Naive thymus-derived CD8-positive, alpha-beta T cell (primary cell): Measurements from ENCODE around the gene LYPLAL1. TPM values are rescaled to one million over a fixed set of nuclear protein-coding genes. Genes with fewer than 3 reads are reported as not detected.
"Not testable (repeated sequence)": the region's sequence is repeated elsewhere in the genome, so short reads cannot be mapped to it uniquely, and the experiment has no call there.

Experiments used
- ATAC-seq, 2 donors: fragments of 150-1000 bp; cut with Tn5 transposase in 1 of 2; sonication (Bioruptor Pico), chemical (Tn5 transposase) in 1 of 2; 1 replicate in 1 of 2; 2 replicates in 1 of 2; pipeline ENCODE4 v1.10.0; 2021; ENCODE audit warnings: mild to moderate bottlenecking in 2 of 2, moderate library complexity in 2 of 2
- POLR2A ChIA-PET: fragments of 350-600 bp; sonication (Branson Sonifier 250); formaldehyde crosslinking; loops from one replicate; lab custom pipeline; 2021; ENCODE audit warnings: antibody characterized with exemption; lab: Charles Lee
- DNase-seq, 10 donors: peaks; one replicate each; pipeline versions ENCODE4 v3.0.0 to v3.0.0-alpha.2; 2020 to 2022
- H3K27ac Mint-ChIP-seq, 10 donors: one replicate each; pipeline ENCODE4 v1.8.0; 2020 to 2022; ENCODE audit warnings: mild to moderate bottlenecking in 10 of 10, mixed read lengths in 10 of 10, moderate library complexity in 4 of 10, inconsistent platforms in 1 of 10
- H3K27me3 Mint-ChIP-seq, 5 donors: one replicate each; pipeline ENCODE4 v1.8.0; 2021 to 2022; ENCODE audit warnings: mixed read lengths in 5 of 5
- H3K36me3 Mint-ChIP-seq, 3 donors: one replicate each; pipeline ENCODE4 v1.8.0; 2020 to 2022; ENCODE audit warnings: mixed read lengths in 3 of 3, mild to moderate bottlenecking in 2 of 3, inconsistent platforms in 1 of 3
- H3K4me1 Mint-ChIP-seq, 4 donors: one replicate each; pipeline ENCODE4 v1.8.0; 2021 to 2022; ENCODE audit warnings: mixed read lengths in 4 of 4
- H3K4me3 Mint-ChIP-seq, 10 donors: one replicate each; pipeline ENCODE4 v1.8.0; 2020 to 2022; ENCODE audit warnings: mild to moderate bottlenecking in 10 of 10, mixed read lengths in 10 of 10, moderate library complexity in 6 of 10, inconsistent platforms in 1 of 10
- H3K9me3 Mint-ChIP-seq, 9 donors: one replicate each; pipeline ENCODE4 v1.8.0; 2020 to 2022; ENCODE audit warnings: mixed read lengths in 9 of 9, mild to moderate bottlenecking in 3 of 9, inconsistent platforms in 1 of 9, moderate library complexity in 1 of 9
- polyA plus RNA-seq, 3 donors: library from polyadenylated mRNA; unstranded; fragments of 300-500 nt; fragmentation: Illumina TruSeq; gene quantifications; one replicate each; pipeline ENCODE4 v1.2.3, GENCODE V29; 2021
- total RNA-seq, 8 experiments: library from RNA in 2 of 8; stranded (reverse) in 2 of 8; gene quantifications; one replicate each; pipeline ENCODE4 v1.2.3 and lab custom pipeline; 2021 to 2026

LYPLAL1 gene
- total and polyA plus RNA-seq, 5 experiments from 2014 or later = 18.8 to 36.3 (median 23.2) TPM

DNA sequence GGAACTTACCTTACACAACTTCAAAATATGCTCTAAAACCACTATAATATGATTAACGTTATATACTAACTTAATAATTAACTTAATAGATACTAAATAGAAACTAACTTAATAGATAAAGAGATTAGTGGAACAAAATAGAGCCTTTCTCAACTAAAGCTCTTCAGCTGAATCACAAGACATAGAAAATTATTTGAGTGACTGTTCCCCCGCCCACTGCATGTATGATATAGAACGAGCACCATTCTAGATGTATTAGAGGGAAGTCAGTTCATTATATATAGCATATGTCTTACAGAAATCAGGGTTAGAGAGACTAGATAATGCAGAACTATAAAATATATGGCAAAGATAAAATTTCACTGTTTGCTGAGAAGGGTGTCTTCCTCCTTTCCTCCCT is 16.3 kb downstream of the LYPLAL1 start:
- Mint-ChIP-seq H3K4me1 (peaks cover 8 to 34% (median 23%) of the 10 kb centered on the region in 4 donors), H3K4me3 (no peak overlapping the region), H3K36me3 (peaks cover 5 to 35% (median 31%) of the 10 kb centered on the region in 3 donors), H3K27ac (no peak overlapping the region), H3K27me3 (no peaks in the 10 kb centered on the region), H3K9me3 (peaks cover 0 to 4% (median 0%) of the 10 kb centered on the region in 9 donors)
- no peak for ATAC-seq
- DNase-seq = no peak
- POLR2A ChIA-PET = interaction anchor here (0.7 kb wide), 1 partner anchor 1568 kb away, joined by 3 read pairs; no protein-coding TSS in a partner anchor

DNA sequence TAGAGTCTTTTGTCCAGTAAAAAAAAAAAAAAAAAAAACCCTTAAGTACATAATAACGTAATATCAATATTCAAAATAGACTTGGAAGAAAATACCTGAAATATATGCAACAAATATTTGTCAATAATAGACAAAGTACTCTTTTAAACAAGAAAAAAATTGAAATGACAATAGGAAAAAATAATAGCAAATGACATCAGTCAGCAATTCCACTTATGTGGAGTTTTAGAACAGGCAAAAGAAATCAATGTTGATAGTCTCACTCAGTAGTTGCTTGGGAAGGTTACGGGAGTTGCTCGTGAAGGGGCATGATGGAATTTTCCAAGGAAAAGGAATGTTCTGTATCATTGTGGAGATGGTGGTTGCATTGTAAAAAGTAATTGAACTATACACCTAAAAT is 16.9 kb downstream of the LYPLAL1 start:
- POLR2A ChIA-PET = interaction anchor here (0.7 kb wide), 1 partner anchor 1568 kb away, joined by 3 read pairs; no protein-coding TSS in a partner anchor
- ATAC-seq (no peak), DNase-seq (no peak)
- H3K9me3 Mint-ChIP-seq = peaks cover 0 to 3% (median 0%) of the 10 kb centered on the region in 9 donors
- H3K27me3 Mint-ChIP-seq = no peaks in the 10 kb centered on the region
- peaks cover 6 to 30% (median 20%) of the 10 kb centered on the region in 4 donors for H3K4me1 Mint-ChIP-seq
- peaks cover 9 to 36% (median 33%) of the 10 kb centered on the region in 3 donors for H3K36me3 Mint-ChIP-seq
- no peak overlapping the region for H3K4me3 Mint-ChIP-seq
- H3K27ac Mint-ChIP-seq = no peak overlapping the region

DNA sequence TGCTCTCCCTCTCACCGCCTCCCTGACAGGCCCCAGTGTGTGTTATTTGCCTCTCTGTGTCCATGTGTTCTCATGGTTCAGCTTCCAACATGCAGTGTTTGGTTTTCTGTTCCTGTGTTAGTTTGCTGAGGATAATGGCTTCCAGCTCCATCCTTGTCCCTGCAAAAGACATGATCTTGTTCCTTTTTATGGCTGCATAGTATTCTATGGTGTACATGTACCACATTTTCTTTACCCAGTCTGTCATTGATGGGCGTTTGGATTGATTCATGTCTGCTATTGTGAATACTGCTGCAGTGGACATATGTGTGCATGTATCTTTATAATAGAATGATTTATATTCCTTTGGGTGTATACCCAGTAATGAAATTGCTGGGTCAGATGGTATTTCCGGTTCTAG is 22.2 kb downstream of the LYPLAL1 start:
- DNase-seq, H3K27me3 Mint-ChIP-seq, ATAC-seq, POLR2A ChIA-PET, H3K4me1 Mint-ChIP-seq, H3K4me3 Mint-ChIP-seq, H3K9me3 Mint-ChIP-seq: not testable (repeated sequence)
- H3K36me3 Mint-ChIP-seq = peaks cover 14 to 54% (median 51%) of the 10 kb centered on the region in 3 donors
- H3K27ac Mint-ChIP-seq = peak overlapping the region in 2 of 10 donors; percentile 22 to 67

DNA sequence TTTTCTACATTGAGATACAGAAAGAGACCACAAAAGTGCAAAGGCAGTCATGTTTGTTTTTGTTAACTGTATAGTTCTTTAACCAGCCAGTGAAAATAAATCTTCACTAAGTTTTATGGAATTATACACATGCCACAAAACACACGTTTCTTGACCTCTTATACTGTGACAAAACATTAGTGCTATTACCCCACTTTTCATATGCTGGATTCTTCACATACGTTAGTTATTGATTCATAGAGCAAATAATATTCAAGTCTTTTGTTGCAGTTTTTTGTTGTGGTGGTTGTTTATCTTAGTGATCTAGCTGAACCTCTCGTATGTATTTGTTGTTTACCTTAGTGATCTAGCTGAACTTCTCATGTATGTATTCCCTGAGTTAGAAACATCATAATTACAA is 28.0 kb downstream of the LYPLAL1 start:
- Mint-ChIP-seq H3K27me3 (no peaks in the 10 kb centered on the region), H3K9me3 (no peaks in the 10 kb centered on the region), H3K36me3 (peaks cover 4 to 27% (median 24%) of the 10 kb centered on the region in 3 donors), H3K4me3 (no peak overlapping the region), H3K27ac (peak overlapping the region in 1 of 10 donors; percentile 38), H3K4me1 (peaks cover 0 to 3% (median under 1%) of the 10 kb centered on the region in 4 donors)
- POLR2A ChIA-PET = no interaction called here
- DNase-seq (no peak), ATAC-seq (no peak)

DNA sequence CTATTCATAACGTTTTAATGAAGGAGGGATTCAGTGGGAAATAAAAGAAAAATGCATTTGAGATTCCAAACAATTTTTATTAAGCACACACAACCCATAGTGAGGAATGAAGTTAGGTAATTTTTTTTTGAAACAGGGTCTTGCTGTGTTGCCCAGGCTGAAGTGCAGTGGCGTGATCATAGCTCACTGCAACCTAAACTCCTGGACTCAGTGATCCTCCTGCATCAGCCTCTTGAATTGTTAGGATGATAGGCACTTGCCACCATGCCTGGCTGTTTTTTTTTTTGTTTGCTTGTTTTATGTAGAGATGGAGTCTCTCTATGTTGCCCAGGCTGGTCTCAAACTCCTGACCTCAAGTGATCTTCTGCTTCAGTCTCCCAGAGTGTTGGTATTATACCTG is 28.9 kb downstream of the LYPLAL1 start:
- Mint-ChIP-seq H3K9me3 (no peaks in the 10 kb centered on the region), H3K36me3 (peaks cover 4 to 21% (median 20%) of the 10 kb centered on the region in 3 donors), H3K4me3 (no peak overlapping the region), H3K27ac (peak overlapping the region in 1 of 10 donors; percentile 38), H3K27me3 (no peaks in the 10 kb centered on the region), H3K4me1 (peaks cover 0 to 3% (median under 1%) of the 10 kb centered on the region in 4 donors)
- DNase-seq (no peak), ATAC-seq (no peak)
- POLR2A ChIA-PET = no interaction called here

DNA sequence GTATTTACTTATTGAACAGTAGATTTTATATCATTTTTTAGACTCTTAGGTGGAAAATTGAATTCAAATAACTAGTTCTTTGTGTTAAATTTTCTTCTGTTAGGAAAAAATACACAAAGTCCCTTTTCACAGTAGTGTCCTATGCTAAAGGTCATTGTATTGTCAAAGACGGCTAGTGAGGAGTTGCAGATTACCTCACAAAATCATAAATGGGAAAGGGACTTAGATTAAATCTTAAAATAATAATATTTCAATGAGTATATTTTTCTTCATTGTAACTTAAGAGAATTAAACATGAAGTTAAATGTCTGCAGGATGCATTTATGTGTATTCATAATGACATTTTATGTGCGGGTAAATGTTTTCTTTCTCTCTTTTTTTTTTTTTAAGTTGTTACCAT is 32.7 kb downstream of the LYPLAL1 start:
- Mint-ChIP-seq H3K4me3 (no peak overlapping the region), H3K9me3 (no peaks in the 10 kb centered on the region), H3K36me3 (peaks cover 1 to 11% (median 8%) of the 10 kb centered on the region in 3 donors), H3K27ac (no peak overlapping the region), H3K4me1 (peaks cover 0 to 1% (median 0%) of the 10 kb centered on the region in 4 donors), H3K27me3 (no peaks in the 10 kb centered on the region)
- ATAC-seq (no peak), DNase-seq (no peak)
- POLR2A ChIA-PET = no interaction called here

DNA sequence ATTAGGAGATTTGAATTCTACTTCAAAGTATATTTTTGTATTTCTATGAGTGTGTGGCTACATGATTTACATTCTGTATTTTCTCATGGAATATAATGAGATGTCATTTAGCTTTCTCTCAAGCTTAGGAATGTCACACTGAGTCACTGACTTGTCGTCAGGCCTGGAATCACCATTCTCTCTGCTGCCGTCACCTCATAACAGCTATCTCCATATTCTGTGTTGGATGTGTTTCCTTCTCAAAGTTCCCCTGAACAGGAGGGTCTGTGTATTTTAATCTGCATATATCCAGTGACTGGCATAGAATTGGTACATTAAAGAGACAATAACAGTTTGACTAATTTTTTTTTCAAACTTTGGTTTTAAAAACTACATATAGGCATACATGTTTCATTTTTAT is 35.9 kb downstream of the LYPLAL1 start:
- POLR2A ChIA-PET = no interaction called here
- no peak overlapping the region for H3K4me3 Mint-ChIP-seq
- H3K27me3 Mint-ChIP-seq = no peaks in the 10 kb centered on the region
- peaks cover 0 to under 1% (median 0%) of the 10 kb centered on the region in 4 donors for H3K4me1 Mint-ChIP-seq
- DNase-seq (no peak), ATAC-seq (no peak)
- no peak overlapping the region for H3K27ac Mint-ChIP-seq
- H3K36me3 Mint-ChIP-seq = peaks cover 12 to 30% (median 24%) of the 10 kb centered on the region in 3 donors
- no peaks in the 10 kb centered on the region for H3K9me3 Mint-ChIP-seq

DNA sequence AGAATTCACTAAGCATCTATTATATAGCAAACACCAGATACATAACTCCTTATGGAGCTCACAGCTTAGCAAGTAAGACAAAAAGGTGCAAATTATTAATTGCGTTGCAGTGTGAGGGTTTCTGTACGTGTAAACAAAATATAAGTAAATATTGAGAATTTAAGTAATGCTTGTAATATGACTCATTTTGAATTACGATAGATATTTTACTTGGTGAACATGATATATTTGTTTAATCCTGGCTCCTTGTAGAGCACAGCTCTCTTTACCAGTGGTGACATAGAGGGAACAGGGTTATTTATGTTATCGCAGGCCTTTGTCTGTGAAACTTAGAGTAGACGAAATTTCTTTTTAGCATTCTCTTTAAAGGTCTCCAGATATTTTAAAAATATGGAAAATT is 36.4 kb downstream of the LYPLAL1 start:
- POLR2A ChIA-PET = no interaction called here

DNA sequence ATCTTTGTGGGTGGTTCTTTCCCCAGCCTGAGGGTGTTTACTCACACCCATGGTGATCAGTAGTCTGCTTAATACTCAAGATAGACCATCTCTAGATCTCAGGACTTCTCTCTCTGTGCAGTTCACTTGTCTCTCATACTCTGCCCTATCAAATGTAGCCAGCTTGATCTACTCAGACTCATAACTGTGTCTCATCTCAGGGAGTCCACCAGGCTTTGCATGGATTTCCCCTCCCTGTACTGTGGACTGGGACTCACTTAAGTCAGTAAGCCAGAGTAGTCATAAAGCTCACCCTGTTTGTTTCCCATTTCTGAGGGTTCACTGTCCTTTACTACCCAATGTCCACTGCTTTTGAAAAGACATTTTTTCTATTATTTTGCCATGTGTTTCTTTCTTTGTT is 41.8 kb downstream of the LYPLAL1 start:
- H3K27ac Mint-ChIP-seq = no peak overlapping the region
- peaks cover 20 to 48% (median 44%) of the 10 kb centered on the region in 3 donors for H3K36me3 Mint-ChIP-seq
- DNase-seq (no peak), ATAC-seq (no peak)
- H3K4me1 Mint-ChIP-seq = no peaks in the 10 kb centered on the region
- POLR2A ChIA-PET = no interaction called here
- H3K9me3 Mint-ChIP-seq = peaks cover 0 to 7% (median 0%) of the 10 kb centered on the region in 9 donors
- H3K27me3 Mint-ChIP-seq = no peaks in the 10 kb centered on the region
- no peak overlapping the region for H3K4me3 Mint-ChIP-seq

More for the DNA sequence above, 36.4 kb downstream of the LYPLAL1 start:
- ATAC-seq (no peak), DNase-seq (no peak)
- peaks cover 0 to 1% (median 0%) of the 10 kb centered on the region in 9 donors for H3K9me3 Mint-ChIP-seq
- peaks cover 14 to 33% (median 28%) of the 10 kb centered on the region in 3 donors for H3K36me3 Mint-ChIP-seq
- no peak overlapping the region for H3K4me3 Mint-ChIP-seq
- no peak overlapping the region for H3K27ac Mint-ChIP-seq
- no peaks in the 10 kb centered on the region for H3K27me3 Mint-ChIP-seq
- no peaks in the 10 kb centered on the region for H3K4me1 Mint-ChIP-seq

DNA sequence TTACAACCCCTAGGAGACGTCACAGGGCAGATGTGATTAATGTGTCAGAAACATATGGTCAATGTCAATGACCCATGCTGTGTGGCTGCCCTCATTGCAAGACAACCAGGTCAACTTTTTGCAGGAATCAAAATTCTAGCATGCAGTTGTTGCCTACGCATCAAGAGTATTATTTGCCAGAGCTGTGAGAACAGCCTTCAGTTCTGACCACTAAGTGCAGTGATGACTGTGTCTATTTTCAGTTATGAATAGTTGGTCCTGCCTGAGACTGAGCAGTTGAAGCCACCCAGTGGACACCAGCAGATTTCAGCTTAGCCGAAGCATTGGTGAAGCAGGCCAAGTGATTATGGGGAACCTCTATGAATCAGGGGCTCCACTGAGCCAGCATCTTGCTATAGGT is 47.3 kb downstream of the LYPLAL1 start:
- no peaks in the 10 kb centered on the region for H3K9me3 Mint-ChIP-seq
- H3K4me3 Mint-ChIP-seq = no peak overlapping the region
- H3K36me3 Mint-ChIP-seq = peaks cover 4 to 26% (median 21%) of the 10 kb centered on the region in 3 donors
- DNase-seq = no peak
- no peaks in the 10 kb centered on the region for H3K27me3 Mint-ChIP-seq
- ATAC-seq = no peak
- POLR2A ChIA-PET = no interaction called here
- H3K4me1 Mint-ChIP-seq = peaks cover 0 to 6% (median 0%) of the 10 kb centered on the region in 4 donors
- H3K27ac Mint-ChIP-seq = no peak overlapping the region

DNA sequence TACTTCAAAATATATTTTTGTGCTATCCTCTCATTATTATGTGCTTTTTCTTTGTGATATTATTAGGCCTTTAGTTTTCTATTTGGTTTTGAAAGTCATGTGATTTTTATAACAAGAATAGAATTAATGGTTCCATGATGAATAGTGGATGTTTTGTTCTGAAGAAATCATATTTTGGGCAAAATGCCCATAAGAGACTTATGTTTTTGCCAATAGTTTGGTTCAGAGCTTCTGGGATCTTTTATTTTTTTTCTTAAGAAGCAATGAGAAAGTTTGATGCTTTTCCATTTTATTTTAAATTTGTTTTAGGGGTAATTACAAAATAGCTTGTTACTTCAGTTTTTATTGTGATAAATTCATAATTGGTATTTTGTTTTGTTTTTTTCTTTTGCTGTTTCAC is 49.8 kb downstream of the LYPLAL1 start:
- Mint-ChIP-seq H3K4me1 (peaks cover 0 to 6% (median 0%) of the 10 kb centered on the region in 4 donors), H3K4me3 (no peak overlapping the region)
- POLR2A ChIA-PET = no interaction called here

DNA sequence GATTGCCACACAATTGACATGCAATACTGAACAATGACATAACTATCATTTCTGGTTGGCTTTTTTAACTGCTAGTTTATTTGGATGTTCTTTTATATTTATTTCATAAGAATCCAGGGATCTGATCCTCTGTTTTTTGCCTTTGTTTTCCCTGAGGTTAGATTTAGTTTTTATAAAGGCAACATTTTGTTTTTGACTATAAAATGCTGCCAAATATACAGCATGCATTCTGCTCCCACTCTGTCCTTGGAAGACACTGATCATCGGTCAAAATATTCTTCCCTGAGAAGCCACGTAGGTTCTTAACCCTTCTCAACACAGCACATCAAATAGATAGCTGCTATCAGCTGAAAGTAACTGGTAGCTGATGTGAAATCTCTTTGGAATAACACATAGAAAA is 52.5 kb downstream of the LYPLAL1 start:
- H3K4me1 Mint-ChIP-seq = peaks cover 0 to 6% (median 0%) of the 10 kb centered on the region in 4 donors
- H3K27me3 Mint-ChIP-seq = no peaks in the 10 kb centered on the region
- H3K36me3 Mint-ChIP-seq = peaks cover 12 to 31% (median 30%) of the 10 kb centered on the region in 3 donors
- no peaks in the 10 kb centered on the region for H3K9me3 Mint-ChIP-seq
- DNase-seq (no peak), ATAC-seq (no peak)
- H3K4me3 Mint-ChIP-seq = no peak overlapping the region
- POLR2A ChIA-PET = no interaction called here
- no peak overlapping the region for H3K27ac Mint-ChIP-seq

More for the DNA sequence above, 49.8 kb downstream of the LYPLAL1 start:
- no peak overlapping the region for H3K27ac Mint-ChIP-seq
- ATAC-seq (no peak), DNase-seq (no peak)
- H3K27me3 Mint-ChIP-seq = no peaks in the 10 kb centered on the region
- H3K9me3 Mint-ChIP-seq = no peaks in the 10 kb centered on the region
- H3K36me3 Mint-ChIP-seq = peaks cover 4 to 25% (median 23%) of the 10 kb centered on the region in 3 donors

DNA sequence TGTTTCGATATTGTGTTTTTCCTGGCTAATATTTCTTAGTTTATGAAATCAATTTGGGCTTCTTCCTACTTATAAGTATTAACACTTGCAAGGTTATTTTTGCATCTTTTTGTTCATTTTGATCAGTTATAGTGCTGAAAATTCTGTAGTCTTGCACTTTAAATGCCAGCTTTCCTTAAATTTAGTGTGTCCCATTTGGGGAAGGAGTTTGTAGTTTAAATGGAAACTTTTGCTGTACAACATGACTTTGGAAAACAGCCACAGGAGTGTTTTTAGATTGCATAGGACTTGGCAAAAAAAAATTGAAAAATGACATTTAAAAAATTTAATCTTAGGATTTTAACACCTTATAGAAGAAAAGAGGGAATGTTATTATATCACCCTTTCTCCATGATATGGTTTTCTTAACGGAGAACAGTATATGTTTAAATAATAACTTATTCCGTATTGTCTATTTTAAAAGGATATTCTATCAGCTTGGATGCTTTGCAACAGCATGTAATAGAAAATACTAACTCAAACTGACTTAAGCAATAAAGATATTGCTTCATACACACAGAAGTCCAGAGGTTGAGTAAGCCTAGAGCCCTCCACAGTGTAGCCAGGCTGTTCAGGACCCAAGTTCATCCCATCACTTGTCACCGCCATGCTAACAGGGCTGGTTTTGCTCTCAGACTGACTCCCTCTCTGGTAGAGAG is 53.8 kb downstream of the LYPLAL1 start:
- POLR2A ChIA-PET = no interaction called here
- peaks cover 0 to 6% (median 0%) of the 10 kb centered on the region in 4 donors for H3K4me1 Mint-ChIP-seq
- ATAC-seq (no peak), DNase-seq (no peak)
- H3K27ac Mint-ChIP-seq = peak overlapping the region in 1 of 10 donors; percentile 53
- H3K36me3 Mint-ChIP-seq = peaks cover 8 to 33% (median 31%) of the 10 kb centered on the region in 3 donors
- H3K9me3 Mint-ChIP-seq = no peaks in the 10 kb centered on the region
- H3K4me3 Mint-ChIP-seq = no peak overlapping the region
- no peaks in the 10 kb centered on the region for H3K27me3 Mint-ChIP-seq
